HEK293 (cell line): Measurements from ENCODE around the gene THBS2.

Experiments used
- CTCF ChIA-PET: fragments of 350-600 bp; formaldehyde crosslinking; extraction: SDS; loops from one replicate; lab custom pipeline; 2021; ENCODE audit warnings: antibody characterized with exemption; lab: Yijun Ruan, JAX
- POLR2A ChIA-PET: fragments of 300-600 bp; formaldehyde crosslinking; extraction: SDS; loops from one replicate; lab custom pipeline; 2020; ENCODE audit warnings: antibody characterized with exemption, inconsistent platforms; lab: Yijun Ruan, JAX
- H3K27ac ChIP-seq: fragments of 200-500 bp; sonication (Bioruptor generic); 2 replicates; pipeline ENCODE4 v1.5.1; 2014; ENCODE audit warnings: low read depth, low read length, control low read depth, inconsistent platforms; ENCODE audit errors: extremely low read depth
- H3K36me3 ChIP-seq, 2 experiments: fragments of 200-500 bp in 1 of 2; sonication (Bioruptor generic) in 1 of 2; 1 replicate in 1 of 2; 2 replicates in 1 of 2; pipeline ENCODE4 v1.5.1; 2014 to 2017; ENCODE audit warnings: inconsistent platforms in 2 of 2, low read length in 2 of 2; ENCODE audit not compliant: control insufficient read depth in 2 of 2, insufficient read depth in 1 of 2
- H3K4me1 ChIP-seq: fragments of 200-500 bp; sonication (Bioruptor generic); 2 replicates; pipeline ENCODE4 v1.5.1; 2014; ENCODE audit warnings: mild to moderate bottlenecking, low read length, inconsistent platforms; ENCODE audit not compliant: control insufficient read depth, insufficient read depth
- H3K4me3 ChIP-seq: 2 replicates; pipeline ENCODE4 v1.5.1; 2011; ENCODE audit warnings: low read depth, mild to moderate bottlenecking, control low read depth, low read length, moderate library complexity
- H3K9me3 ChIP-seq: fragments of 200-500 bp; sonication (Bioruptor generic); 2 replicates; pipeline ENCODE4 v1.5.1; 2014; ENCODE audit warnings: low read depth, low read length, inconsistent platforms; ENCODE audit not compliant: control insufficient read depth, insufficient read depth
- RBAK ChIP-seq: fragments of 450-650 bp; formaldehyde crosslinking; IDR thresholded peaks from 2 replicates; pipeline ENCODE4 v1.5.1; 2016; ENCODE audit warnings: missing biosample characterization, missing genetic modification characterization
- TCF7L2 ChIP-seq: IDR thresholded peaks from 2 replicates; pipeline ENCODE4 v1.6.1; 2011; ENCODE audit warnings: low read depth, mild to moderate bottlenecking, inconsistent platforms, low read length, moderate library complexity, borderline replicate concordance
- YY2 ChIP-seq: fragments of 450-650 bp; formaldehyde crosslinking; IDR thresholded peaks from 2 replicates; pipeline ENCODE4 v1.5.1; 2016; ENCODE audit warnings: missing biosample characterization, missing genetic modification characterization
- ZBTB26 ChIP-seq: fragments of 450-650 bp; formaldehyde crosslinking; optimal IDR thresholded peaks from 2 replicates; pipeline ENCODE3; 2016; ENCODE audit warnings: missing biosample characterization, mild to moderate bottlenecking, missing genetic modification characterization
- ZEB2 ChIP-seq: fragments of 450-650 bp; formaldehyde crosslinking; IDR thresholded peaks from 2 replicates; pipeline ENCODE4 v1.5.1; 2016; ENCODE audit warnings: missing biosample characterization, missing genetic modification characterization
- ZFHX2 ChIP-seq: fragments of 450-650 bp; formaldehyde crosslinking; conservative IDR thresholded peaks from 2 replicates; pipeline ENCODE4 v1.5.1; 2016; ENCODE audit warnings: missing biosample characterization, missing genetic modification characterization
- ZNF112 ChIP-seq: fragments of 450-650 bp; formaldehyde crosslinking; IDR thresholded peaks from 2 replicates; pipeline ENCODE4 v1.5.0; 2017; ENCODE audit warnings: missing biosample characterization, missing genetic modification characterization
- ZNF133 ChIP-seq: fragments of 450-650 bp; formaldehyde crosslinking; IDR thresholded peaks from 2 replicates; pipeline ENCODE4 v1.5.1; 2016; ENCODE audit warnings: missing biosample characterization, missing genetic modification characterization
- ZNF157 ChIP-seq: fragments of 450-650 bp; formaldehyde crosslinking; IDR thresholded peaks from 2 replicates; pipeline ENCODE4 v1.5.1; 2016; ENCODE audit warnings: missing biosample characterization, missing genetic modification characterization
- ZNF169 ChIP-seq: fragments of 450-650 bp; formaldehyde crosslinking; IDR thresholded peaks from 2 replicates; pipeline ENCODE4 v1.5.1; 2016; ENCODE audit warnings: missing biosample characterization, missing genetic modification characterization
- ZNF184 ChIP-seq: fragments of 450-650 bp; IDR thresholded peaks from 2 replicates; pipeline ENCODE4 v1.5.1; 2018; ENCODE audit warnings: missing biosample characterization, mild to moderate bottlenecking, missing genetic modification characterization
- ZNF302 ChIP-seq: fragments of 450-650 bp; formaldehyde crosslinking; IDR thresholded peaks from 2 replicates; pipeline ENCODE4 v1.5.1; 2016; ENCODE audit warnings: missing biosample characterization, missing genetic modification characterization, low read depth
- ZNF391 ChIP-seq: fragments of 450-650 bp; formaldehyde crosslinking; IDR thresholded peaks from 2 replicates; pipeline ENCODE4 v1.5.1; 2016; ENCODE audit warnings: low read depth, missing biosample characterization, missing genetic modification characterization, borderline replicate concordance
- ZNF404 ChIP-seq: fragments of 450-650 bp; formaldehyde crosslinking; IDR thresholded peaks from 2 replicates; pipeline ENCODE4 v1.5.1; 2017; ENCODE audit warnings: missing biosample characterization, missing genetic modification characterization
- ZNF416 ChIP-seq: fragments of 450-650 bp; formaldehyde crosslinking; IDR thresholded peaks from 2 replicates; pipeline ENCODE4 v1.5.1; 2016; ENCODE audit warnings: missing biosample characterization, missing genetic modification characterization
- ZNF510 ChIP-seq: fragments of 450-650 bp; formaldehyde crosslinking; IDR thresholded peaks from 2 replicates; pipeline ENCODE4 v1.5.1; 2018; ENCODE audit warnings: mild to moderate bottlenecking, missing genetic modification characterization, missing biosample characterization; ENCODE audit not compliant: insufficient replicate concordance
- ZNF596 ChIP-seq: fragments of 450-650 bp; IDR thresholded peaks from 2 replicates; pipeline ENCODE4 v1.5.0; 2018; ENCODE audit warnings: missing biosample characterization, mild to moderate bottlenecking, missing genetic modification characterization, moderate library complexity
- ZNF623 ChIP-seq: fragments of 450-650 bp; formaldehyde crosslinking; IDR thresholded peaks from 2 replicates; pipeline ENCODE4 v1.5.1; 2016; ENCODE audit warnings: missing biosample characterization, missing genetic modification characterization
- ZNF645 ChIP-seq: fragments of 450-650 bp; formaldehyde crosslinking; IDR thresholded peaks from 2 replicates; pipeline ENCODE4; 2016; ENCODE audit warnings: missing biosample characterization, missing genetic modification characterization
- ZNF654 ChIP-seq: fragments of 450-650 bp; formaldehyde crosslinking; IDR thresholded peaks from 2 replicates; pipeline ENCODE4 v1.5.1; 2016; ENCODE audit warnings: low read depth, missing biosample characterization, missing genetic modification characterization
- ZNF791 ChIP-seq: fragments of 450-650 bp; formaldehyde crosslinking; IDR thresholded peaks from 2 replicates; pipeline ENCODE4 v1.5.1; 2016; ENCODE audit warnings: missing biosample characterization, missing genetic modification characterization
- TF ChIP-seq, protein P1 (sequence below): fragments of 450-650 bp; formaldehyde crosslinking; IDR thresholded peaks from 2 replicates; pipeline ENCODE4 v1.5.1; 2016; ENCODE audit warnings: missing biosample characterization, missing genetic modification characterization
- TF ChIP-seq, protein P2 (sequence below): fragments of 450-650 bp; formaldehyde crosslinking; IDR thresholded peaks from 2 replicates; pipeline ENCODE4 v1.5.1; 2017; ENCODE audit warnings: missing biosample characterization, missing genetic modification characterization
- TF ChIP-seq, protein P3 (sequence below): fragments of 450-650 bp; formaldehyde crosslinking; IDR thresholded peaks from 2 replicates; pipeline ENCODE4 v1.5.1; 2017; ENCODE audit warnings: missing biosample characterization, missing genetic modification characterization

THBS2 gene

DNA sequence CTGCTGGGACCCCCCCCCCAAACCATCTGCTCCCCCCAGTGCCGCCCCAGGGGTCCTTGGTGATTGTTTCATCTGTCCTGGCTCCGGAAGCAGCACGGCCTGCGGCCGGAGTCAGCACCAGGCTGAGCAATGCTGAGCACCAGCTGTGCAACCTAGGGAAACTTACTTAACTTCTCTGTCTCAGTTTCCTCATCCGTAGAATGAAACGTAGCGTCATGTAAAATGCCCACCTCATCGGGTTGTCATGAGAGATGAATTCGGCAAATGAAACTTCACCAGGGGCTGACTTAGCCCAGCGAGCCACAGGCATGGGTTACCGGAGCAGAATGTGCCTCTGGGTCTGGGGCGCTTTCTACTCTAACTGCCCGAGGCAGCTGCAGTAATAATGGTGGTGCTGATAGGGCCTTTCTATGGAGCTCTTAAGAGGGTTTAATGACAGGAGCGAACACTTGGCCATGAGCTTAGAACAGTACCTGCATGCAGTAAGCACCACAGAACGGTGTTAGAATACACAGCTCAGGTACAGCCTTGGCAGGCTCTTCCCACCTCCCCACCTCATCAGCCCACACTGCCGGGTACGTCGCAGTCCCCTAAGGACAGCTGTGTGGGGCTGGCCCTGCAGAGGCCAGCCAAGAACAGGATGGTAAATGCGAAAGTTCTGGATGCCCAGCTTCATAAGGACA lies 1.7 kb downstream of the THBS2 start:
- Histone ChIP-seq H3K27ac (no peak overlapping the region), H3K36me3 (no peaks in the 10 kb centered on the region), H3K9me3 (no peaks in the 10 kb centered on the region), H3K4me1 (no peaks in the 10 kb centered on the region), H3K4me3 (no peak overlapping the region)
- TF ChIP-seq TCF7L2 (no peak), ZNF416 (tag by site-specific recombination) (no peak), ZNF112 (tag by site-specific recombination) (no peak), ZNF654 (tag by site-specific recombination) (no peak), ZNF623 (tag by site-specific recombination) (no peak), ZNF391 (tag by site-specific recombination) (no peak), ZNF184 (no peak)
- POLR2A ChIA-PET: interaction anchor here (0.6 kb wide), 1 partner anchor 328 kb away, joined by 3 read pairs; no protein-coding TSS in a partner anchor
- CTCF ChIA-PET: no interaction called here

DNA sequence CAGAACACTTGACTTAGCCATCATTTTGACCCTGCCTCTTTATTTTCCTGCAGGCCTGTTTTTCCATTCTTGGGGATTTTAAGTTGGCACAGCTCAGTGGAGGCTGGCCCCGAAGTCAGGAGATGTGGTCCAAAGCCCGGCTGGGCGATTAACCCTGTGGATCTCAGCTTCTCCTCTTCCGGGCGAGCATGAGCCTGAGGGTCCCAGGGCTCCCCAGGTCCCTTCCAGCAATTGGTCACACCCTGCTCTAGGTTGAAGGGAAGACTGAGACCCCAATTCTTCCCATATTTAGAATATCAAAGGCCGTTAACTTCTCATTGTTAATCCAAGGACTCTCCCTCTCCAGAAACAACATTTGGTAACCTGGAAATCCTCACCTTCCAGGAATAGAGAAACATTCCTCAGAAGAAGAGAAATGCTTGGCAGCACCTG lies 2.3 kb downstream of the THBS2 start:
- H3K4me1 ChIP-seq: no peaks in the 10 kb centered on the region
- no peaks in the 10 kb centered on the region for H3K9me3 ChIP-seq
- H3K36me3 ChIP-seq: no peaks in the 10 kb centered on the region
- no peak overlapping the region for H3K4me3 ChIP-seq
- TF ChIP-seq, protein P1, sequence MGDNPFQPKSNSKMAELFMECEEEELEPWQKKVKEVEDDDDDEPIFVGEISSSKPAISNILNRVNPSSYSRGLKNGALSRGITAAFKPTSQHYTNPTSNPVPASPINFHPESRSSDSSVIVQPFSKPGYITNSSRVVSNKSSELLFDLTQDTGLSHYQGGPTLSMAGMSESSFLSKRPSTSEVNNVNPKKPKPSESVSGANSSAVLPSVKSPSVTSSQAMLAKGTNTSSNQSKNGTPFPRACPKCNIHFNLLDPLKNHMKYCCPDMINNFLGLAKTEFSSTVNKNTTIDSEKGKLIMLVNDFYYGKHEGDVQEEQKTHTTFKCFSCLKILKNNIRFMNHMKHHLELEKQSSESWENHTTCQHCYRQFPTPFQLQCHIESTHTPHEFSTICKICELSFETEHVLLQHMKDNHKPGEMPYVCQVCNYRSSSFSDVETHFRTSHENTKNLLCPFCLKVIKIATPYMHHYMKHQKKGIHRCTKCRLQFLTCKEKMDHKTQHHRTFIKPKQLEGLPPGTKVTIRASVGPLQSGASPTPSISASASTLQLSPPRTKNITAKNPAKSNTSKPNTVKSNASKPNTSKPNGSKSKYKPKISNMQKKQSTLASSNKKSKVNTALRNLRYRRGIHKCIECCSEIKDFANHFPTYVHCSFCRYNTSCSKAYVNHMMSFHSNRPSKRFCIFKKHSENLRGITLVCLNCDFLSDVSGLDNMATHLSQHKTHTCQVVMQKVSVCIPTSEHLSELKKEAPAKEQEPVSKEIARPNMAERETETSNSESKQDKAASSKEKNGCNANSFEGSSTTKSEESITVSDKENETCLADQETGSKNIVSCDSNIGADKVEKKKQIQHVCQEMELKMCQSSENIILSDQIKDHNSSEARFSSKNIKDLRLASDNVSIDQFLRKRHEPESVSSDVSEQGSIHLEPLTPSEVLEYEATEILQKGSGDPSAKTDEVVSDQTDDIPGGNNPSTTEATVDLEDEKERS: no peak
- TF ChIP-seq ZNF645 (tag by site-specific recombination): no peak
- TF ChIP-seq ZNF133 (tag by site-specific recombination): no peak
- no peak for TF ChIP-seq ZNF302
- ChIA-PET POLR2A (interaction anchor here (0.6 kb wide), 1 partner anchor 328 kb away, joined by 3 read pairs; no protein-coding TSS in a partner anchor), CTCF (interaction anchor here (1.2 kb wide), 1 partner anchor 75 kb away, joined by 3 read pairs; no protein-coding TSS in a partner anchor)
- H3K27ac ChIP-seq: no peak overlapping the region

DNA sequence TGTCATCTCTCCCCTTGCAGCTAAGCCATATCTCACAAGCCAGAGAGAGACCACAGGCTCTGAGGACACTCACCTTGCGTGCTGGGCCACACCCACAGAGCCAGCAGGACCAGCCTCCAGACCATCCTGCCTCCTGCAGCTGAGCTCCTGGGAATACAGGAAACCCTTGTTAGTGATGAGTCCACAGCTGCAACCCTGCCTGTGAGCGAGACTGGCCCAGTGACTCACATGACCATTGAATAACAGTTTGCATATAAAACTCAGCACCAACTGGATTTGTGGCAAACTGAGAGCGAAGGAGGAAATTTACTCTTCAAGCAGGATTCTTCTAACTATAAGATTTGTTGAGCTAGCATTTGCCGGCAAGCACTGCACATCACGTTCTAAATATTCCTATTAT lies 3.0 kb downstream of the THBS2 start:
- CTCF ChIA-PET: interaction anchor here (1.2 kb wide), 1 partner anchor 76 kb away, joined by 3 read pairs; no protein-coding TSS in a partner anchor
- Histone ChIP-seq H3K36me3 (no peaks in the 10 kb centered on the region), H3K27ac (no peak overlapping the region), H3K9me3 (no peaks in the 10 kb centered on the region), H3K4me1 (no peaks in the 10 kb centered on the region), H3K4me3 (no peak overlapping the region)
- POLR2A ChIA-PET: no interaction called here
- TF ChIP-seq, protein P2, sequence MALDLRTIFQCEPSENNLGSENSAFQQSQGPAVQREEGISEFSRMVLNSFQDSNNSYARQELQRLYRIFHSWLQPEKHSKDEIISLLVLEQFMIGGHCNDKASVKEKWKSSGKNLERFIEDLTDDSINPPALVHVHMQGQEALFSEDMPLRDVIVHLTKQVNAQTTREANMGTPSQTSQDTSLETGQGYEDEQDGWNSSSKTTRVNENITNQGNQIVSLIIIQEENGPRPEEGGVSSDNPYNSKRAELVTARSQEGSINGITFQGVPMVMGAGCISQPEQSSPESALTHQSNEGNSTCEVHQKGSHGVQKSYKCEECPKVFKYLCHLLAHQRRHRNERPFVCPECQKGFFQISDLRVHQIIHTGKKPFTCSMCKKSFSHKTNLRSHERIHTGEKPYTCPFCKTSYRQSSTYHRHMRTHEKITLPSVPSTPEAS (tag by site-specific recombination): no peak
- TF ChIP-seq ZNF404 (no peak), ZNF112 (tag by site-specific recombination) (no peak), RBAK (tag by site-specific recombination) (no peak), ZBTB26 (tag by site-specific recombination) (no peak), YY2 (no peak), ZNF169 (tag by site-specific recombination) (no peak), ZFHX2 (no peak), ZNF510 (tag by site-specific recombination) (no peak), ZNF791 (no peak), ZNF596 (tag by site-specific recombination) (no peak), ZNF157 (tag by site-specific recombination) (no peak), ZEB2 (no peak)
- TF ChIP-seq, protein P3, sequence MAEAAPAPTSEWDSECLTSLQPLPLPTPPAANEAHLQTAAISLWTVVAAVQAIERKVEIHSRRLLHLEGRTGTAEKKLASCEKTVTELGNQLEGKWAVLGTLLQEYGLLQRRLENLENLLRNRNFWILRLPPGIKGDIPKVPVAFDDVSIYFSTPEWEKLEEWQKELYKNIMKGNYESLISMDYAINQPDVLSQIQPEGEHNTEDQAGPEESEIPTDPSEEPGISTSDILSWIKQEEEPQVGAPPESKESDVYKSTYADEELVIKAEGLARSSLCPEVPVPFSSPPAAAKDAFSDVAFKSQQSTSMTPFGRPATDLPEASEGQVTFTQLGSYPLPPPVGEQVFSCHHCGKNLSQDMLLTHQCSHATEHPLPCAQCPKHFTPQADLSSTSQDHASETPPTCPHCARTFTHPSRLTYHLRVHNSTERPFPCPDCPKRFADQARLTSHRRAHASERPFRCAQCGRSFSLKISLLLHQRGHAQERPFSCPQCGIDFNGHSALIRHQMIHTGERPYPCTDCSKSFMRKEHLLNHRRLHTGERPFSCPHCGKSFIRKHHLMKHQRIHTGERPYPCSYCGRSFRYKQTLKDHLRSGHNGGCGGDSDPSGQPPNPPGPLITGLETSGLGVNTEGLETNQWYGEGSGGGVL (tag by site-specific recombination): no peak
